KMS-11 (cell line): ENCODE data around the gene PIKFYVE.

Experiments used
- H2AFZ ChIP-seq: fragments of 200-600 bp; sonication (generic); 2 replicates; pipeline ENCODE4 v1.6.1; 2016; ENCODE audit warnings: antibody characterized with exemption, mixed run types, low read depth
- H3K27ac ChIP-seq: fragments of 200-600 bp; sonication (generic); 2 replicates; pipeline ENCODE4 v1.6.1; 2016; ENCODE audit warnings: mild to moderate bottlenecking, mixed run types
- H3K27me3 ChIP-seq: fragments of 200-600 bp; sonication (generic); 2 replicates; pipeline ENCODE4 v1.6.1; 2017; ENCODE audit warnings: mild to moderate bottlenecking, low read depth, mixed run types, moderate library complexity; ENCODE audit not compliant: insufficient read depth
- H3K36me3 ChIP-seq: fragments of 200-600 bp; sonication (generic); 2 replicates; pipeline ENCODE4 v1.6.1; 2017; ENCODE audit warnings: mild to moderate bottlenecking, mixed run types; ENCODE audit not compliant: insufficient read depth
- H3K4me1 ChIP-seq: fragments of 200-600 bp; sonication (generic); 2 replicates; pipeline ENCODE4 v1.6.1; 2016; ENCODE audit warnings: mild to moderate bottlenecking, low read depth, mixed run types; ENCODE audit not compliant: poor library complexity, severe bottlenecking
- H3K4me2 ChIP-seq: fragments of 200-600 bp; sonication (generic); 2 replicates; pipeline ENCODE4 v1.7.0; 2016; ENCODE audit warnings: mild to moderate bottlenecking, mixed run types
- H3K4me3 ChIP-seq: fragments of 200-600 bp; sonication (generic); IDR thresholded peaks from 2 replicates; pipeline ENCODE4 v1.6.1; 2017; ENCODE audit warnings: low read depth, low read length, mixed read lengths; ENCODE audit not compliant: insufficient read depth
- H3K79me2 ChIP-seq: fragments of 200-600 bp; sonication (generic); 2 replicates; pipeline ENCODE4 v1.6.1; 2016; ENCODE audit warnings: low read depth, mixed run types; ENCODE audit not compliant: insufficient read depth
- H3K9ac ChIP-seq: fragments of 200-600 bp; sonication (generic); 2 replicates; pipeline ENCODE4 v1.6.1; 2016; ENCODE audit warnings: mild to moderate bottlenecking, mixed run types
- H4K20me1 ChIP-seq: fragments of 200-600 bp; sonication (generic); 2 replicates; pipeline ENCODE4 v1.6.1; 2016; ENCODE audit warnings: mild to moderate bottlenecking, mixed run types; ENCODE audit not compliant: insufficient read depth
- TF ChIP-seq, protein P1 (sequence below): fragments of 200-600 bp; sonication (generic); conservative IDR thresholded peaks from 2 replicates; pipeline ENCODE4 v1.6.1; 2017; ENCODE audit warnings: low read depth, mild to moderate bottlenecking, antibody characterized with exemption, low read length, moderate library complexity, mixed read lengths

Gene PIKFYVE

DNA sequence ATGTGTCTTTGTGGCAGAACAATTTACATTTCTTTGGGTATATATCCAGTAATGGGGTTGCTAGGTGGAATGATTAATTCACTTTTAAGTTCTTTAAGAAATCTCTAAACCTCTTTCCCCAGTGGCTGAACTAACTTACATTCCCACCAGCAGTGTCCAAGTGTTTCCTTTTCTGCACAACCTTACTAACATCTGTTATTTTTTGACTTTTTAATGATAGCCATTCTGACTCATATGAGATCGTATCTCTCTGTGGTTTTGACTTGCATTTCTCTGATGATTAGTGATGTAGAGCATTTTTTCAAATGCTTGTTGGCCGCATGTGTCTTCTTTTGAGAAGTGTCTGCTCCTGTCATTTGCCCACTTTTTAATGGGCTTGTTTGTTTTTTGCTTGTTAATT is 97.4 kb downstream of the PIKFYVE start:
- Histone ChIP-seq H3K27ac (no peak overlapping the region), H2AFZ (no peak overlapping the region), H3K4me3 (no peak overlapping the region), H3K36me3 (no peaks in the 10 kb centered on the region), H3K4me1 (no peaks in the 10 kb centered on the region), H3K27me3 (no peaks in the 10 kb centered on the region), H3K9ac (no peak overlapping the region), H3K4me2 (no peak overlapping the region), H4K20me1 (no peaks in the 10 kb centered on the region), H3K79me2 (no peaks in the 10 kb centered on the region)
- TF ChIP-seq, protein P1, sequence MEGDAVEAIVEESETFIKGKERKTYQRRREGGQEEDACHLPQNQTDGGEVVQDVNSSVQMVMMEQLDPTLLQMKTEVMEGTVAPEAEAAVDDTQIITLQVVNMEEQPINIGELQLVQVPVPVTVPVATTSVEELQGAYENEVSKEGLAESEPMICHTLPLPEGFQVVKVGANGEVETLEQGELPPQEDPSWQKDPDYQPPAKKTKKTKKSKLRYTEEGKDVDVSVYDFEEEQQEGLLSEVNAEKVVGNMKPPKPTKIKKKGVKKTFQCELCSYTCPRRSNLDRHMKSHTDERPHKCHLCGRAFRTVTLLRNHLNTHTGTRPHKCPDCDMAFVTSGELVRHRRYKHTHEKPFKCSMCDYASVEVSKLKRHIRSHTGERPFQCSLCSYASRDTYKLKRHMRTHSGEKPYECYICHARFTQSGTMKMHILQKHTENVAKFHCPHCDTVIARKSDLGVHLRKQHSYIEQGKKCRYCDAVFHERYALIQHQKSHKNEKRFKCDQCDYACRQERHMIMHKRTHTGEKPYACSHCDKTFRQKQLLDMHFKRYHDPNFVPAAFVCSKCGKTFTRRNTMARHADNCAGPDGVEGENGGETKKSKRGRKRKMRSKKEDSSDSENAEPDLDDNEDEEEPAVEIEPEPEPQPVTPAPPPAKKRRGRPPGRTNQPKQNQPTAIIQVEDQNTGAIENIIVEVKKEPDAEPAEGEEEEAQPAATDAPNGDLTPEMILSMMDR = no peak

DNA sequence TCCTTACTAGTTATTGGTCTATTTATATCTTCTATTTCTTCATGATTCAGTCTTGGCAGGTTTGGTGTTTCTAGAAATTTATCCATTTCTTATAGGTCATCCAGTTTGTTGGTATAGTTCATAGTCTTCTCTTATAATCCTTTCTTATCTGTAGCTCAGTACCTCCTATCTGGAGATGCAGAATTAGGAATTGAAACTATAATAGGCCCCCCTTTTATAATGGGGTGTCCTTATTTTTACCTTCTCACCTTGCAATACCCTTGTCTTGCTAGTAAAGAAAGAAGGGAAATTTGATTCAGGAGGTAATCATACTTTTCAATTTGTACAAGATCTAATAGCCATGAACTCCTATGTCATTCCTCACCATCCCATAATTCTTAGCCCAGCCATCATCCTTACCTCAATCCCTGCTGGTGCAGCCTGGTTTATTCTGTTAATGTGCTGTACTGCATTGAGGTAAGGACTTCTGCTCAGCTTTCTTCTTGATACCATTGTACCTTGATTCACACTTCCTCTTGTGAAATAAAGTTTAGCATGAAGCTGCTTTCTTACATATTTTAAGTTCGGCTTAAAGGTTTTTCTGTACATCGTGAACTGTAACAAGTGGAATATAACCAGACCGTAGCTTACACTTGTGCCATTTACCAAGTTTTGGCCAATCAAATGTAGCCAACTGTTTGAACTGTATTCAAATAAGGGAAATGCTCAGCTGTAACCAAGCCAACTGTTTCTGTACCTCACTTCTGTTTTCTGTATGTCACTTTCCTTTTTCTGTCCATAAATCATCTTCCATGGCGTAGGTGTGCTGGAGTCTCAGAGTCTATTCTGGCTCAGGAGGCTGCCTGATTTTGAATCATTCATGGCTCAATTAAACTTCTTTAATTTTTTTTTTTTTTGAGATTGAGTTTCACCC is 100.4 kb downstream of the PIKFYVE start:
- no peak overlapping the region for H3K4me2 ChIP-seq
- TF ChIP-seq, protein P1 = no peak
- no peak overlapping the region for H3K4me3 ChIP-seq

DNA sequence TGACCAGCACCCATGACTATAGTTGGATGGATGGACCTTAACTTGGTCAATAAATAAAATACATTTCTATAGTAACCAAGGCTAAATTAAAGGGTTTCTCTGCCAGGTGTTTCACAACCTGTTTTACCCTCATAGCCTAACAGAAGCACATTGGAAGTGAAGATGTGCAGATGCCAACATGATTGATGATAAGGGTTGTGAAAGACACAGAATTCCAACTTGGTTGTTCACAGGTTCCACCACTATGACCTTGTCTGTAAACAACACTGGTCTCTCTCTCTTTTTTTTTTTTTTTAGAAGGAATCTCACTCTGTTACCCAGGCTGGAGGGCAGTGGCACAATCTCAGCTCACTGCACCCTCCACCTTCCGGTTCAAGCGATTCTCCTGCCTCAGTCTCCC is 103.0 kb downstream of the PIKFYVE start:
- Histone ChIP-seq H2AFZ (no peak overlapping the region), H3K4me2 (no peak overlapping the region), H3K27me3 (no peaks in the 10 kb centered on the region), H3K9ac (no peak overlapping the region), H3K79me2 (no peaks in the 10 kb centered on the region), H3K4me1 (no peaks in the 10 kb centered on the region), H3K4me3 (no peak overlapping the region), H3K36me3 (no peaks in the 10 kb centered on the region), H4K20me1 (no peaks in the 10 kb centered on the region), H3K27ac (no peak overlapping the region)
- TF ChIP-seq, protein P1 = no peak

More for the DNA sequence above, 100.4 kb downstream of the PIKFYVE start:
- Histone ChIP-seq H2AFZ (no peak overlapping the region), H3K79me2 (no peaks in the 10 kb centered on the region), H4K20me1 (no peaks in the 10 kb centered on the region), H3K9ac (no peak overlapping the region), H3K27me3 (no peaks in the 10 kb centered on the region), H3K36me3 (no peaks in the 10 kb centered on the region), H3K27ac (no peak overlapping the region), H3K4me1 (no peaks in the 10 kb centered on the region)

DNA sequence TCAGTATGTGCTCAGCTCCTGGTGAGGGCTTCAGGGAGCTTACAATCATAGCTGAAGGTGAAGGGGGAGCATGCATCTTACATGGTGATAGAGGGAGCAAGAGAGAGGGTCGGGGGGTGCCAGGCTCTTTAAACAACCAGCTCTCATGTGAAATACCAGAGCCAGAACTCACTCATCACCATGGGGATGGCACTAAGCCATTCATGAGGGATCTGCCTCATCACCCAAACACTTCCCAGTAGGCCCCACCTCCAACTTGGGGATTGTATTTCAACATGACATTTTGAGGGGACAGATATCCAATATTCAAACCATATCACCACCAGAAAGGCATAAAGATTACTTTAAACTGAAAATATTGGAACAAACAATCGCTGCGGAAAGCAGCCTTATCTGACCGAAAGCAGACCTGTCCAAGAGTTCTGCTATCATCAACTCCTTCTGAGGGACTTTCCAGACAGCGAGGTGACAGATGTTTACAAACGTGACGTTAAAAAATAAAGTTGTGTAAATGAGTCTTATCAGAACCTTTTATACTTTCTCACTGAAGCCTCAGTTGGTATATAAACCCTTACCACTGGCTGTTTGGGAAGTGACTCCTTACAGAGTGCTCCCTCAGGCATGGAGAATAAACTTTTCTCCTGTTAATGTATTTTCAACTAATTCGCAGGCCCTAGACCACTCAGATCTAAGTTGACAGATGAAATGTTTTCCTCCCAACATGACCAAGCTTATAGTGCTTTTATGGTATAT is 105.0 kb downstream of the PIKFYVE start:
- Histone ChIP-seq H3K27ac (no peak overlapping the region), H3K4me2 (no peak overlapping the region), H2AFZ (no peak overlapping the region), H3K36me3 (no peaks in the 10 kb centered on the region), H3K9ac (no peak overlapping the region), H3K79me2 (no peaks in the 10 kb centered on the region), H4K20me1 (no peaks in the 10 kb centered on the region), H3K4me3 (no peak overlapping the region), H3K27me3 (no peaks in the 10 kb centered on the region), H3K4me1 (no peaks in the 10 kb centered on the region)
- TF ChIP-seq, protein P1 = no peak
